C4-2B (cell line): ENCODE results near the gene ABHD12.

Source experiments
- CTCF ChIP-seq: fragments of 450-650 bp; conservative IDR thresholded peaks from 2 replicates; pipeline ENCODE4 v1.5.1; 2017; ENCODE audit warnings: mild to moderate bottlenecking
- ZFX ChIP-seq: fragments of 450-650 bp; IDR thresholded peaks from 2 replicates; pipeline ENCODE4 v1.6.1; 2017

- TF ChIP-seq CTCF = no peak
- no peak for TF ChIP-seq ZFX
Observed at GRCh38 chr20:25376886-25377285, 13.7 kb downstream of the ABHD12 start.
